Testis (tissue), 3 donors: Measurements from ENCODE around the gene SLC25A34. TPM values are rescaled to one million over a fixed set of nuclear protein-coding genes. Genes with fewer than 3 reads are reported as not detected.

Experiments used
- DNase-seq: peaks from one replicate; pipeline ENCODE4 v3.0.0-alpha.2; 2019
- H3K27ac ChIP-seq, 2 donors: fragments of 200-600 bp; sonication (generic); one replicate each; pipeline ENCODE4 v1.5.1; 2019
- H3K27me3 ChIP-seq: fragments of 200-600 bp; sonication (generic); one replicate; pipeline ENCODE4 v1.5.1; 2019
- H3K36me3 ChIP-seq: fragments of 200-600 bp; sonication (generic); one replicate; pipeline ENCODE4 v1.5.1; 2017; ENCODE audit warnings: low read depth; ENCODE audit errors: missing control alignments
- H3K4me1 ChIP-seq: fragments of 200-600 bp; sonication (generic); one replicate; pipeline ENCODE4 v1.5.1; 2019
- H3K4me3 ChIP-seq, 2 donors: fragments of 200-600 bp; sonication (generic); one replicate each; pipeline ENCODE4 v1.5.1; 2017 to 2019
- H3K9me3 ChIP-seq: fragments of 200-600 bp; sonication (generic); one replicate; pipeline ENCODE4 v1.5.1; 2017
- POLR2A ChIP-seq: fragments of 450-650 bp; IDR thresholded peaks from one replicate; pipeline ENCODE4 v1.6.1; 2017; ENCODE audit warnings: antibody characterized with exemption, mild to moderate bottlenecking, moderate library complexity
- WGBS, 2 donors: methylation state at CpG; one replicate each; pipeline ENCODE4 v1.1.5; 2018; 5-methylcytosine and 5-hydroxymethylcytosine counted together
- intact Hi-C: fragments of 100-400 bp; cut with DNase I; formaldehyde crosslinking; loops from one replicate; pipeline ENCODE4 v1.15.1; 2023; ENCODE audit warnings: low total_unique reads
- polyA plus RNA-seq: library from polyadenylated mRNA; stranded (reverse); fragments of 350-450 nt; fragmentation: Illumina TruSeq; extraction: RNeasy Lipid Tissue Mini Kit (QIAGEN cat#74804); gene quantifications from one replicate; pipeline ENCODE4 v1.2.3, GENCODE V29; 2014; ENCODE audit warnings: low read depth, low replicate concordance; ENCODE audit not compliant: insufficient read depth
- total RNA-seq, 2 donors: library from RNA; depleted of rRNA; stranded (reverse); fragments of >200 nt; gene quantifications; one replicate each; pipeline ENCODE4 v1.2.3, GENCODE V29; 2016
- TF ChIP-seq, protein P1 (sequence below), 3 experiments: fragments of 450-650 bp in 2 of 3; fragments of 200-600 bp in 1 of 3; sonication (generic) in 1 of 3; IDR thresholded peaks; one replicate each; pipeline ENCODE4 v1.5.1; 2016 to 2019; ENCODE audit warnings: antibody characterized with exemption in 3 of 3, mild to moderate bottlenecking in 2 of 3, moderate library complexity in 1 of 3

Gene SLC25A34
- total and polyA plus RNA-seq, 3 donors from 2014 or later = 2.5 to 3.8 (median 2.6) TPM

- 70 to 89% methylated on average over 8 to 9 of the region's 10 CpGs for WGBS, 2 donors
- no peak overlapping the region for H3K4me3 ChIP-seq
Observed at GRCh38 chr1:15786581-15786980, 50.5 kb downstream of the SLC25A34 start.

DNA sequence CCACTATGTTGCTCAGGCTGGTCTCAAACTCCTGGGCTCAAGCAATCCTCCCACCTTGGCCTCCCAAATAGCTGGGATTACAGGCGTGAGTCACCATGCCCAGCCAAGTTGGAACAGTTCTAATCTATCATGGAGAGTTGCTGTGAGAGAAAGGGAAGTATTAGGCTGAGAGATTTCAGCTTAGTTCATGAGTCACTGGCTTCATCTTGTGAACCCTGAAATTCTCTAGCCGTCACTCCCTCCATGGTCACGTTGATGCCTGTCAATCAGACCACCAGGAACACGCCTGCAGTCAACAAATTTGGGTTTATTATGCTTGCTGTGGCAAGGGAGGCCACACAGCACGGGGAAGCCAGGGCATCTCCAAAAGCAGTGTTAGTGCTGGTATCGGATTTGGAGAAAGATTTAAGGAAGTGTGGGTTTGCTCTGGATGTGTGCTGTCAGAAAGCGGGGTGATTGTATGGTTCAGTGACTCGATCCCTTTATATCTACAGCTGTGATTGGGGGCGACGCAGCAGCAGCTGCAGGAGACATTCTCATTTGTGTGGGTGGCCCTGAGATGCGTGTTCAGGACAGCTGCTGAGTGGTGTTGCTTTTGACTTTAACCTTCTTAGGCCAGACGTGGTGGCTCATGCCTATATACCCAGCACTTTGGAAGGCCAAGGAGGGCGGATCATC, 52.7 kb downstream of the SLC25A34 start:
- H3K4me3 ChIP-seq = no peak overlapping the region
- no peak overlapping the region for H3K27ac ChIP-seq
- H3K9me3 ChIP-seq = no peaks in the 10 kb centered on the region
- whole genome bisulfite sequencing, 2 donors = 75 to 77% methylated on average over 13 of the region's 13 CpGs
- TF ChIP-seq, protein P1, sequence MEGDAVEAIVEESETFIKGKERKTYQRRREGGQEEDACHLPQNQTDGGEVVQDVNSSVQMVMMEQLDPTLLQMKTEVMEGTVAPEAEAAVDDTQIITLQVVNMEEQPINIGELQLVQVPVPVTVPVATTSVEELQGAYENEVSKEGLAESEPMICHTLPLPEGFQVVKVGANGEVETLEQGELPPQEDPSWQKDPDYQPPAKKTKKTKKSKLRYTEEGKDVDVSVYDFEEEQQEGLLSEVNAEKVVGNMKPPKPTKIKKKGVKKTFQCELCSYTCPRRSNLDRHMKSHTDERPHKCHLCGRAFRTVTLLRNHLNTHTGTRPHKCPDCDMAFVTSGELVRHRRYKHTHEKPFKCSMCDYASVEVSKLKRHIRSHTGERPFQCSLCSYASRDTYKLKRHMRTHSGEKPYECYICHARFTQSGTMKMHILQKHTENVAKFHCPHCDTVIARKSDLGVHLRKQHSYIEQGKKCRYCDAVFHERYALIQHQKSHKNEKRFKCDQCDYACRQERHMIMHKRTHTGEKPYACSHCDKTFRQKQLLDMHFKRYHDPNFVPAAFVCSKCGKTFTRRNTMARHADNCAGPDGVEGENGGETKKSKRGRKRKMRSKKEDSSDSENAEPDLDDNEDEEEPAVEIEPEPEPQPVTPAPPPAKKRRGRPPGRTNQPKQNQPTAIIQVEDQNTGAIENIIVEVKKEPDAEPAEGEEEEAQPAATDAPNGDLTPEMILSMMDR (IDR thresholded peaks at IDR 0.05) = no peak
- no peak for TF ChIP-seq POLR2A
- intact Hi-C loops = no loop called here
- no peaks in the 10 kb centered on the region for H3K36me3 ChIP-seq
- no peak for DNase-seq
- peaks cover 6% of the 10 kb centered on the region for H3K4me1 ChIP-seq
- no peaks in the 10 kb centered on the region for H3K27me3 ChIP-seq

More at GRCh38 chr1:15786581-15786980, 50.5 kb downstream of the SLC25A34 start:
- no peaks in the 10 kb centered on the region for H3K9me3 ChIP-seq
- TF ChIP-seq, protein P1 (IDR thresholded peaks at IDR 0.05) = no peak
- no peak for TF ChIP-seq POLR2A
- H3K27ac ChIP-seq = no peak overlapping the region
- H3K27me3 ChIP-seq = no peaks in the 10 kb centered on the region
- intact Hi-C loops = no loop called here
- H3K4me1 ChIP-seq = peaks cover 6% of the 10 kb centered on the region
- H3K36me3 ChIP-seq = no peaks in the 10 kb centered on the region
- peak; percentile 33 for DNase-seq

Other genes starting within 250 kb of the SLC25A34 start
- gene CASP9, start 212.0 kb upstream of the SLC25A34 start, total RNA-seq = 10 to 100 TPM; 34.8 to 48.5 TPM
- 33.8 TPM for gene CASP9, start 212.0 kb upstream of the SLC25A34 start, polyA plus RNA-seq
- 10 to 100 TPM; 24.3 to 32.1 TPM for gene DNAJC16, start 209.4 kb upstream of the SLC25A34 start, total RNA-seq
- 19.9 TPM for gene DNAJC16, start 209.4 kb upstream of the SLC25A34 start, polyA plus RNA-seq
- gene AGMAT, start 151.2 kb upstream of the SLC25A34 start, total RNA-seq = 1 to 10 TPM in 1 of 2 donors, under 1 TPM in 1; 0.99 to 1.5 TPM
- gene AGMAT, start 151.2 kb upstream of the SLC25A34 start, polyA plus RNA-seq = 1.8 TPM
- gene DDI2, start 118.8 kb upstream of the SLC25A34 start, total RNA-seq = 10 to 100 TPM; 45.2 to 54.2 TPM
- 9.6 TPM for gene DDI2, start 118.8 kb upstream of the SLC25A34 start, polyA plus RNA-seq
- gene PLEKHM2, start 51.9 kb upstream of the SLC25A34 start, total RNA-seq = 10 to 100 TPM; 61.9 to 70.2 TPM
- 98.4 TPM for gene PLEKHM2, start 51.9 kb upstream of the SLC25A34 start, polyA plus RNA-seq
- gene TMEM82, start 6.2 kb downstream of the SLC25A34 start, total RNA-seq = not detected
- not detected for gene TMEM82, start 6.2 kb downstream of the SLC25A34 start, polyA plus RNA-seq
- 10 to 100 TPM; 32.8 to 52.5 TPM for gene FBLIM1, start 22.5 kb downstream of the SLC25A34 start, total RNA-seq
- 23.3 TPM for gene FBLIM1, start 22.5 kb downstream of the SLC25A34 start, polyA plus RNA-seq
- gene UQCRHL, start 71.4 kb downstream of the SLC25A34 start, total RNA-seq = 1 to 10 TPM; 1.5 to 2.0 TPM
- 2.5 TPM for gene UQCRHL, start 71.4 kb downstream of the SLC25A34 start, polyA plus RNA-seq
- gene SPEN, start 111.4 kb downstream of the SLC25A34 start, total RNA-seq = 10 to 100 TPM; 53.2 to 60.6 TPM
- 54.8 TPM for gene SPEN, start 111.4 kb downstream of the SLC25A34 start, polyA plus RNA-seq
- gene ZBTB17, start 239.8 kb downstream of the SLC25A34 start, total RNA-seq = 10 to 100 TPM; 60.2 to 65.8 TPM
- 53.6 TPM for gene ZBTB17, start 239.8 kb downstream of the SLC25A34 start, polyA plus RNA-seq